ENCODE results near the gene MBD4. TPM values are rescaled to one million over a fixed set of nuclear protein-coding genes. Genes with fewer than 3 reads are reported as not detected.
"Not testable (repeated sequence)": the region's sequence is repeated elsewhere in the genome, so short reads cannot be mapped to it uniquely, and the experiment has no call there.

Gene MBD4
- total and polyA plus RNA-seq, 2 experiments from 2014 or later: 33.9 to 59.3 TPM

- not testable (repeated sequence) for H3K36me3 ChIP-seq (ENCODE audit: insufficient read depth); H3K4me3 ChIP-seq; H3K27ac Mint-ChIP-seq; H3K9me3 Mint-ChIP-seq; H3K4me1 ChIP-seq (ENCODE audit: insufficient read depth); H3K4me3 Mint-ChIP-seq; H3K27me3 ChIP-seq (ENCODE audit: insufficient read depth); H3K27ac ChIP-seq (ENCODE audit: low read depth); ATAC-seq; H4K20me1 ChIP-seq (replicated peaks; ENCODE audit: insufficient read depth); H3F3A ChIP-seq (replicated peaks; ENCODE audit: low read depth); DNase-seq (ENCODE audit: low spot score); H3K27me3 Mint-ChIP-seq (ENCODE audit: insufficient read depth, low read depth, poor library complexity); H2AFZ ChIP-seq; H3K4me2 ChIP-seq; H3K79me2 ChIP-seq (replicated peaks; ENCODE audit: insufficient read depth); H3K9me2 ChIP-seq (ENCODE audit: insufficient read depth)
- H3K36me3 Mint-ChIP-seq (ENCODE audit: low read depth): peaks cover 25% of the 10 kb centered on the region; the same call in 2 of the 3 replicates
- H3K4me1 Mint-ChIP-seq: peaks cover 39% of the 10 kb centered on the region
These were observed 41.5 kb upstream of the MBD4 start for GRCh38 chr3:129481225-129481765.

GRCh38 chr3:129476586-129476985 is 36.8 kb upstream of the MBD4 start:
- ATAC-seq (no peak), DNase-seq (ENCODE audit: low spot score) (no peak)
- Histone ChIP-seq H3K36me3 (ENCODE audit: insufficient read depth) (peaks cover 3% of the 10 kb centered on the region; the same call in 1 of the 2 replicates), H3K9me2 (ENCODE audit: insufficient read depth) (no peaks in the 10 kb centered on the region), H4K20me1 (replicated peaks; ENCODE audit: insufficient read depth) (no peaks in the 10 kb centered on the region; the same call in 1 of the 2 replicates), H3K4me2 (no peak overlapping the region), H3K4me1 (ENCODE audit: insufficient read depth) (no peaks in the 10 kb centered on the region), H3F3A (replicated peaks; ENCODE audit: low read depth) (no peaks in the 10 kb centered on the region), H3K79me2 (replicated peaks; ENCODE audit: insufficient read depth) (no peaks in the 10 kb centered on the region), H3K4me3 (no peak overlapping the region), H3K27ac (ENCODE audit: low read depth) (no peak overlapping the region), H2AFZ (no peak overlapping the region), H3K27me3 (ENCODE audit: insufficient read depth) (no peaks in the 10 kb centered on the region)
- H3K4me1 Mint-ChIP-seq: 0 out of 3 replicates have a peak, but pooled peaks cover 2% of the 10 kb centered on the region
- H3K9me3 Mint-ChIP-seq: no peaks in the 10 kb centered on the region
- no peak overlapping the region for H3K4me3 Mint-ChIP-seq
- H3K27ac Mint-ChIP-seq: no peak overlapping the region
- H3K27me3 Mint-ChIP-seq (ENCODE audit: insufficient read depth, low read depth, poor library complexity): peaks cover 3% of the 10 kb centered on the region
- H3K36me3 Mint-ChIP-seq (ENCODE audit: low read depth): peaks cover 25% of the 10 kb centered on the region; the same call in 2 of the 3 replicates
- TF ChIP-seq CTCF (conservative IDR thresholded peaks at IDR 0.05; ENCODE audit: low read depth in 2 of 2) (no peak), CREB1 (CRISPR knock-in tag; IDR thresholded peaks at IDR 0.05; ENCODE audit: low read depth) (no peak), ETS1 (IDR thresholded peaks at IDR 0.05) (no peak), REST (IDR thresholded peaks at IDR 0.05; ENCODE audit: unreplicated experiment) (no peak)
